ENCODE results near the gene ADCK1. TPM values are rescaled to one million over a fixed set of nuclear protein-coding genes. Genes with fewer than 3 reads are reported as not detected.

ADCK1 gene
- total RNA-seq, 1 experiment from 2014 or later, result 12.2 TPM

GRCh38 chr14:77892381-77892871 is 92.5 kb downstream of the ADCK1 start:
- no peak for TF ChIP-seq CTCF (conservative IDR thresholded peaks at IDR 0.05)
- H3K9ac ChIP-seq (ENCODE audit: extremely low read depth, insufficient read length, low read length), result no peak overlapping the region
- no peaks in the 10 kb centered on the region for H3K23me2 ChIP-seq (ENCODE audit: insufficient read length, low read depth, low read length, poor library complexity, severe bottlenecking)
- no peak overlapping the region for H2BK20ac ChIP-seq (ENCODE audit: low read depth, low read length, poor library complexity, severe bottlenecking)
- H3K27ac ChIP-seq (ENCODE audit: insufficient read length, low read depth, low read length), result no peak overlapping the region
- Mint-ChIP-seq H3K4me1 (no peaks in the 10 kb centered on the region), H3K36me3 (ENCODE audit: insufficient read depth in 1 of 3, low read depth in 3 of 3) (peaks cover 7 to 15% (median 14%) of the 10 kb centered on the region in 3 experiments), H3K27ac (no peak overlapping the region), H3K27me3 (ENCODE audit: low read depth) (no peaks in the 10 kb centered on the region), H3K9me3 (no peaks in the 10 kb centered on the region; a peak in 1 of 5 replicates), H3K4me3 (no peak overlapping the region)
- no CpG with 5 or more reads among the region's 4 CpGs for WGBS (ENCODE audit: extremely low coverage, insufficient read length, low lambda C conversion rate)
- no peak overlapping the region for H3K4me2 ChIP-seq (ENCODE audit: insufficient read depth, insufficient read length, low read length)
- no peak overlapping the region for H4K8ac ChIP-seq (replicated peaks; ENCODE audit: insufficient read length, low read depth, low read length)
- no peak overlapping the region for H3K56ac ChIP-seq (ENCODE audit: insufficient read length, low read depth, low read length)
- H3K18ac ChIP-seq (ENCODE audit: insufficient read length, low read depth, low read length), result no peak overlapping the region
- no peak overlapping the region for H2BK15ac ChIP-seq (ENCODE audit: low read depth, low read length)
- no peak overlapping the region for H3T11ph ChIP-seq (ENCODE audit: low read length)
- DNase-seq, result no peak
- H3K79me2 ChIP-seq (ENCODE audit: insufficient read depth, low read length), result no peaks in the 10 kb centered on the region
- no peak overlapping the region for H4K5ac ChIP-seq (ENCODE audit: insufficient read length, low read depth, low read length)
- no peak overlapping the region for H2AK5ac ChIP-seq (ENCODE audit: insufficient read length, low read length)
- no peak overlapping the region for H3K4ac ChIP-seq (ENCODE audit: low read depth, low read length)
- no peak overlapping the region for H2BK12ac ChIP-seq (ENCODE audit: insufficient read length, low read depth, low read length)
- H2BK5ac ChIP-seq (ENCODE audit: insufficient read length, low read length), result no peak overlapping the region
- H2BK120ac ChIP-seq (ENCODE audit: low read depth, low read length, poor library complexity, severe bottlenecking), result no peak overlapping the region
- H4K20me1 ChIP-seq (ENCODE audit: control insufficient read depth, insufficient read depth, insufficient read length), result no peaks in the 10 kb centered on the region
- no peaks in the 10 kb centered on the region for H3K9me3 ChIP-seq (ENCODE audit: control insufficient read depth, low read depth, low read length)
- no peaks in the 10 kb centered on the region for H3K27me3 ChIP-seq (ENCODE audit: insufficient read depth, low read length)
- H3K14ac ChIP-seq (ENCODE audit: insufficient read depth, low read length), result no peak overlapping the region
- no peak overlapping the region for H2AFZ ChIP-seq (ENCODE audit: low read length)
- H4K91ac ChIP-seq (ENCODE audit: insufficient read length, low read depth, low read length), result no peak overlapping the region
- H3K4me1 ChIP-seq (ENCODE audit: insufficient read depth, low read length), result no peaks in the 10 kb centered on the region
- no peaks in the 10 kb centered on the region for H3K79me1 ChIP-seq (ENCODE audit: insufficient read depth, low read depth, low read length, poor library complexity, severe bottlenecking)
- H3K23ac ChIP-seq (ENCODE audit: insufficient read length, low read depth, low read length), result no peak overlapping the region
